ENCODE data around the gene TNFRSF19. TPM values are rescaled to one million over a fixed set of nuclear protein-coding genes. Genes with fewer than 3 reads are reported as not detected.
"Not testable (repeated sequence)": the region's sequence is repeated elsewhere in the genome, so short reads cannot be mapped to it uniquely, and the experiment has no call there.

TNFRSF19 gene
- total RNA-seq, 3 donors from 2014 or later = 5.3 to 9.1 (median 7.9) TPM

- H3K27ac ChIP-seq = no peak overlapping the region
- no peaks in the 10 kb centered on the region for H3K27me3 ChIP-seq
- no peaks in the 10 kb centered on the region for H3K4me1 ChIP-seq
- no peaks in the 10 kb centered on the region for H3K9me3 ChIP-seq
- DNase-seq (ENCODE audit: low spot score in 2 of 2) = no peak
- no peaks in the 10 kb centered on the region for H3K36me3 ChIP-seq
- H3K4me3 ChIP-seq = no peak overlapping the region
- intact Hi-C loops (cut with DNase I; ENCODE audit: low total_unique reads) = no loop called here
- TF ChIP-seq POLR2AphosphoS5 (IDR thresholded peaks at IDR 0.05) (no peak), CTCF (IDR thresholded peaks at IDR 0.05) (no peak), POLR2A (IDR thresholded peaks at IDR 0.05) (no peak)
Measured at GRCh38 chr13:23592596-23592995, 22.4 kb downstream of the TNFRSF19 start.

GRCh38 chr13:23593148-23593547, 22.9 kb downstream of the TNFRSF19 start:
- H3K9me3 ChIP-seq = no peaks in the 10 kb centered on the region
- no peak overlapping the region for H3K4me3 ChIP-seq
- DNase-seq (ENCODE audit: low spot score in 2 of 2) = no peak
- no peaks in the 10 kb centered on the region for H3K27me3 ChIP-seq
- H3K4me1 ChIP-seq = no peaks in the 10 kb centered on the region
- intact Hi-C loops (cut with DNase I; ENCODE audit: low total_unique reads) = no loop called here
- no peaks in the 10 kb centered on the region for H3K36me3 ChIP-seq
- H3K27ac ChIP-seq = no peak overlapping the region
- TF ChIP-seq POLR2AphosphoS5 (IDR thresholded peaks at IDR 0.05) = no peak
- TF ChIP-seq POLR2A (IDR thresholded peaks at IDR 0.05) = no peak
- no peak for TF ChIP-seq CTCF (IDR thresholded peaks at IDR 0.05)

- DNase-seq (ENCODE audit: low spot score in 2 of 2); H3K9me3 ChIP-seq; H3K27me3 ChIP-seq; H3K27ac ChIP-seq; intact Hi-C loops (cut with DNase I; ENCODE audit: low total_unique reads); H3K36me3 ChIP-seq; H3K4me1 ChIP-seq; H3K4me3 ChIP-seq: not testable (repeated sequence)
Measured at GRCh38 chr13:23594290-23594689, 24.1 kb downstream of the TNFRSF19 start.

GRCh38 chr13:23598369-23598768, 28.2 kb downstream of the TNFRSF19 start:
- TF ChIP-seq POLR2A (IDR thresholded peaks at IDR 0.05) (no peak), CTCF (IDR thresholded peaks at IDR 0.05) (no peak), POLR2AphosphoS5 (IDR thresholded peaks at IDR 0.05) (no peak)
- DNase-seq (ENCODE audit: low spot score in 2 of 2) = no peak
- no peak overlapping the region for H3K4me3 ChIP-seq
- H3K9me3 ChIP-seq = no peaks in the 10 kb centered on the region
- no peaks in the 10 kb centered on the region for H3K4me1 ChIP-seq
- no peaks in the 10 kb centered on the region for H3K27me3 ChIP-seq
- no peaks in the 10 kb centered on the region for H3K36me3 ChIP-seq
- no peak overlapping the region for H3K27ac ChIP-seq
- intact Hi-C loops (cut with DNase I; ENCODE audit: low total_unique reads) = no loop called here

- DNase-seq (ENCODE audit: low spot score in 2 of 2) = no peak
- intact Hi-C loops (cut with DNase I; ENCODE audit: low total_unique reads) = no loop called here
- TF ChIP-seq POLR2A (IDR thresholded peaks at IDR 0.05) (no peak), CTCF (IDR thresholded peaks at IDR 0.05) (no peak), POLR2AphosphoS5 (IDR thresholded peaks at IDR 0.05) (no peak)
- Histone ChIP-seq H3K9me3 (no peaks in the 10 kb centered on the region), H3K4me1 (no peaks in the 10 kb centered on the region), H3K27me3 (no peaks in the 10 kb centered on the region), H3K4me3 (no peak overlapping the region), H3K27ac (no peak overlapping the region), H3K36me3 (no peaks in the 10 kb centered on the region)
Measured at GRCh38 chr13:23599083-23599925, 29.1 kb downstream of the TNFRSF19 start.
